Epithelial cell of prostate (primary cell): Measurements from ENCODE around the gene OS9.
"Not testable (repeated sequence)": the region's sequence is repeated elsewhere in the genome, so short reads cannot be mapped to it uniquely, and the experiment has no call there.

Experiments
- DNase-seq: peaks from one replicate; pipeline ENCODE4 v3.0.0-alpha.2; 2011; ENCODE audit warnings: low read depth, low spot score
- H3K27ac ChIP-seq: fragments of 450-650 bp; 2 replicates; pipeline ENCODE4 v1.5.1; 2017; ENCODE audit warnings: mild to moderate bottlenecking

Gene OS9

GRCh38 chr12:57721846-57722608 lies 28.1 kb downstream of the OS9 start:
- not testable (repeated sequence) for DNase-seq

DNA sequence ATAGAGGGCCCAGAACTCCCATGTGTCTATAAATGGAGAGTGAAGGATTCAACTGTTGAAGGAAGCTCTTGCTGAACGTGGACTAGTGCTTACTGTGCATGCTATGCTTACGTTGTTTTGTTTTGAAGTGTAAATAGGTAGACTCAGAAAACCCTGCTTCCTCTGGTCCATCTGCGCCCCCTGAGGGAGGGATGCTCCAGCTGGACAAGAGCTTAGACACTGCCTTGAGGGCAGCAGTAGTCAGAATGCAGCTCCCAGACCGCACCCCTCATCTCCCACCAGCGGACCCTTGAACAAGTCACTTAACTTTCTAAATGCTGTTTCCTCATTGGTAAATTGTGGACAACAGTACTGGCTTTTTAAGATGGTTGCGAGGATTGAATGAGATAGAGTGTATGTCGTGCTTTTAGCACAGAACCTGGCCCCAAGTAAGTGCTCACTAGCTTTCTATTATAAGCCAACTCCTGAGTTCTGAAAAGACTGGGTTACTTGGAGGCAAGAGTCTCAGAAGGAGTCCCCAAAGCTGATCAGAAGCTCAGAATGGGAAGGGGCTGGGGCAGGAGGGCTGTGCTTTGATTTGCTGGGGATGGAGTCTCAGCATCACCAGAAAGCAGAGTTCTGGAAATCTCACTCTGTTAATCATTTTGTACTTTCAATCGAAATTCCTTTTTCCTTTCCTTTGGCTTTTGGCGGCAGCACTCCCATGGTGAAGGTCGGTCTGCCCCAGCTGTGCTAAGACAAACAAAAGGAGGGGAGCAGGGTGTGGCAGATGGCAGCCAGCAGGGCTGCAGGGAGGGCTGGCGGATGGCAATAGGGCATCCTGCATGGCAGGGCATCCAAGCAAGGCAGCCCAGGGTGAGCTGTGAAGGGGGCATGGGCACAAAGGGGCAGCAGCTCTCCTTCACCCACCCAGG lies 29.0 kb downstream of the OS9 start:
- H3K27ac ChIP-seq, result no peak overlapping the region
- no peak for DNase-seq

More at GRCh38 chr12:57721846-57722608, 28.1 kb downstream of the OS9 start:
- H3K27ac ChIP-seq, result not testable (repeated sequence)

DNA sequence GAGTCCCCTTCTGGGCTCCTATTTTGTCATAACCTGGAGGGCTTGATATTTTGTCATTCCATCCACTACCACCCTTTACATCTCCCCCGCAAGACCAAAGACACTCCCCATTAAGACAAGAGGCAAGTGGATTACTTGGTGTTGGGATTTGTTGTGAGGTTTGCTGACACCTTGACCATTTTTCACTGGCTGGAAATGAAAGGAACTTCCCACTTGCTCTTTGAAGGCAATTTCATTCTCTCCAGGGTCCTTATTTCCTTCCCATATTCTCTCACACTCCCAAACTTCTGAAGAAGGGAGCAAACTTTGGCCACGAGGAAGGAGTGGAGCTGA lies 29.7 kb downstream of the OS9 start:
- DNase-seq, result no peak
- H3K27ac ChIP-seq, result no peak overlapping the region

GRCh38 chr12:57724003-57724935 lies 30.3 kb downstream of the OS9 start:
- no peak for DNase-seq
- H3K27ac ChIP-seq, result no peak overlapping the region

DNA sequence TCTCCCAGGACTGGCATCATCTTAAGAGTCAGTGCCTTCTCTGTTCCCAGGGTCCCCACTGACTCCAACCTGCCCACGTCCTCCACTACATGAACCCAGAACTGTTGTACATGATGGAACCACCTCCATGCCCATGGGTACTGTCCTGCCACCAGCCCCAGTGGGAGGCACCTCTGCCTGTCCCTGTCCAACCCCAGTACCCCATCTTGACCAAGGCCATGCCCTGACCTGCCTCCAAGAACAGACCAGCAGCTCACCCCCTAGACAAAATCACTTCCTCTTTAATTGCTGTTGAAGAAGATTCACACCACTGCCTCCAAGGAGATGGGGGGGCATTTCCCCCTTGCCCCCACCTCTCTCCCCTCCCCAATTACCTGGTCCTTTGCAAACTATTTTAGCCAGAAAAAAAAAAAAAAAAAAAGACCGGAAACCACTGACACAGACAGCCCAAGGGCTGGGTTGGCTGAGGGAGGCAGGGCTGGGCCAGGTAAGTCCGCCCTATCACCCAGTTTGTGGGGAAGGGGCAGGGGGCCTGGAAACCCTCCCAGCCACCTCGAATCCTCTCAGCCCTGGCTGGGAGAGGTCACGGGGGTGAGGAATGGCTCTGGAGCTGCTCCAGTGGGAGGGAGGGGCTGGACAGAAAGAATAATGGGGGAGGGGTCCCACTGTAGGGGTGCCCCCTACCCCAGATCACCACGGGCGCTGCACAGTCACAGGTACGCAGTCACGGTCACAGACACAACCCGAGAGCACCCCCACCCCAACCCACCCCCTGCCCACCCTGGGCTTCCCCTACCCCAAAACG lies 31.2 kb downstream of the OS9 start:
- no peak for DNase-seq
- no peak overlapping the region for H3K27ac ChIP-seq

GRCh38 chr12:57725851-57726150 lies 31.9 kb downstream of the OS9 start:
- no peak for DNase-seq
- H3K27ac ChIP-seq, result no peak overlapping the region

DNA sequence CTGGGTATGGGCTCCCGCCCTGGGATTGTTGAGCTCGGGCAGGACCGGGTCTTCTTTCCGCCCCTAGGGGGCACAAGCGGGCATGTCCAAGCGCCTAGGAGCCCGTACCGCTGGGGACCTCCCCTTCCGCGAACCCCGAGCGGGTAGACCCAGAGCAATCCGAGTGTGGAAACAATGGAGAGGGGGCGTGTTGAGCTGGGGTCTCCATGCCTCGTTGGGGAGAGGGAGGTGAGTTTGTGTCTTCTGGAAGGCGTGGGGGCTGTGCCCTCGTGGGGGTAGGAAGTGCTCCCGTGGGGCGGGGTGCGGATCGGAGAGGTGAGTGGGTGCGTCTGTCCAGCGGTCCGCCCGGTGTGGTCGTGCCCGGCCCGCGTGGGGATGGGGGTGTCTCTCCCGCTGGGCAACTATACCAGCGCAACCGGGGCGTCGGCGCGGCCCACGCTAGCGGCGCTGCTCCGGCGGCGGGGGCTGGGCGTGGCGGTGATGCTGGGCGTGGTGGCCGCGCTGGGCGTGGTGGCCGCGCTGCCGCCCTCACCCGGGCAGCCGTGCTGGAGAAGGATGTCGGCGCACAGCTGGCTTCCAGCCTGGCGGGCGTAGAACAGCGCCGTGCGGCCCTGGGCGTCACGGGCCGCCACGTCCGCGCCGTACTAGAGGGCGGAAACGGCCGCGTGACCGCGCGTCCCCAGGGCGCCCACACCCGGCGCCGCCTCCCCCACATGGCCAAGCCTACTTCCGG lies 32.4 kb downstream of the OS9 start:
- DNase-seq, result no peak
- H3K27ac ChIP-seq, result peak overlapping the region; percentile 27

DNA sequence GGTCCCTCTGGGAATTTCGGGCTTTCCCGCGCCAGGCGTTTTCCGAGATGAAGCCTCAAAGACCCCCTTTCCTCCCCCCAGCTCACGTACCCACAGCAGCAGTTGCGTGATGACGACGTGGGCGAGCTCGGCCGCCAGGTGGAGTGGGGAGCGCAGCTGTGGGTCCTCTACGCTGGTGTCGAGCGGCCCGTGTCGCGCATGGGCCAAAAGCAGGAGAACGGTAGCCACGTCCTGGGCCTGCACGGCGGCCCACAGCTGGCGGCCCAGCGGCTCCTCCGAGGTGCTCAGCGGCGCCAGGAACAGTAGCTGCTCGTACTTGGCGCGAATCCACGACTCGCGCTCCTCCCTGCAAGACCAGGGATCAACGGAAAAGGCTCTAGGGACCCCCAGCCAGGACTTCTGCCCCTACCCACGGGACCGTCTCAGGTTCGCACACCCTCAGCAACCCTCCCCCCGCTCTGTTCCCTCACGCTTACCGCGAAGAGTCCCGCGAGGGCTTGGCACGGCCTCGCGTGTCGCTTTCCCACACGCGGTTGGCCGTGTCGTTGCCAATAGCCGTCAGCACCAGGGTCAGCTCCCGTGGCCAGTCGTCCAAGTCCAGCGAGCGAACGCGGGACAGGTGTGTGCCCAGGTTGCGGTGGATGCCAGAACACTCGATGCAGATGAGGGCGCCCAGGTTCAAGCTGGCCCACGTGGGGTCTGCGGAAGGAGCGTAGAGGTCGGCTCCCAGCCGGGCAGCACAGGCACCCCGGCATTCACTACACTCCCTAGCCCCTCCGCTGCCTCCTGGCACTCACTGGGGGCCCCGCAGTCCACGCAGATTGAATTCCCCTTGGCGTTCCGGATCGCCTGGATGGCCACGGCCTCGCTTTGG lies 33.2 kb downstream of the OS9 start:
- no peak for DNase-seq
- peak overlapping the region; percentile 27 for H3K27ac ChIP-seq

GRCh38 chr12:57727758-57728395 lies 33.9 kb downstream of the OS9 start:
- no peak for DNase-seq
- no peak overlapping the region for H3K27ac ChIP-seq

GRCh38 chr12:57729321-57729844 lies 35.5 kb downstream of the OS9 start:
- no peak overlapping the region for H3K27ac ChIP-seq
- no peak for DNase-seq

DNA sequence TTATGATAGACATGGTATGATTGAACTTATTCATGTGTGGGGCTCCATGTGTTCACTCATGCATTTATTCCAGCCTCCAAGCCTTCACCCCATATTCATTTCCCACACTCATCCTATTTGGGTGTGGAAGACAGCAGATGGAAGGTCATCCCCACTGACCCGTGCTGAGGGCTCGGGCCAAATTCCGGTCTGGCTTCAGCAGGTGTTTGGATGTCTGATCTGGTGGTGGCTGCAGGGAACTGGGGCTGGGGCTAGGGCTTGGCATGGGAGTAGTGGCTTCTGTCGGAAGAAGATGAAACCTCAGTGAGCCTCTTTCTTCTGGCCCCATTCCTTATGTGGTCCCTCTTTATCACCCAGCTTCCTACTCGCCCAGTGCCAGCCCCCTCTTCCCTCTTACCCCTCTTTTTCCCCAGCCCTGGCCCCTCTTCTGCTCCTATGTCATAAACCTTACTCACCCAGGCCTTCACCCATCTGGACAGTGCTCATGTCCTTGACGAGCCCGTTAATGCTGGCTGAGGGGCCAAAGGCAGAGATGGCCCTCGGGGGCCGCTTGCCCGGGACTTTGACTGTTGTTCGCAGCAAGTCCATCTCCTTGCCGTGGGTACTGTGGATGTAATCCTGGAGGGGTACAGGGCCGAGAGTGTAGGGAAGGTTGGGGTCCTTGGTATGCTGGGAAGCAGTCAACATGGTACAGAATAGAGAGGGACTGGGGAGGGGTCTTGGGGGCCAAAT lies 36.6 kb downstream of the OS9 start:
- H3K27ac ChIP-seq, result no peak overlapping the region
- DNase-seq, result no peak

- no peak for DNase-seq
- no peak overlapping the region for H3K27ac ChIP-seq
Measured at GRCh38 chr12:57731411-57732080, 37.6 kb downstream of the OS9 start.

GRCh38 chr12:57732270-57732669 lies 38.3 kb downstream of the OS9 start:
- no peak for DNase-seq
- no peak overlapping the region for H3K27ac ChIP-seq

DNA sequence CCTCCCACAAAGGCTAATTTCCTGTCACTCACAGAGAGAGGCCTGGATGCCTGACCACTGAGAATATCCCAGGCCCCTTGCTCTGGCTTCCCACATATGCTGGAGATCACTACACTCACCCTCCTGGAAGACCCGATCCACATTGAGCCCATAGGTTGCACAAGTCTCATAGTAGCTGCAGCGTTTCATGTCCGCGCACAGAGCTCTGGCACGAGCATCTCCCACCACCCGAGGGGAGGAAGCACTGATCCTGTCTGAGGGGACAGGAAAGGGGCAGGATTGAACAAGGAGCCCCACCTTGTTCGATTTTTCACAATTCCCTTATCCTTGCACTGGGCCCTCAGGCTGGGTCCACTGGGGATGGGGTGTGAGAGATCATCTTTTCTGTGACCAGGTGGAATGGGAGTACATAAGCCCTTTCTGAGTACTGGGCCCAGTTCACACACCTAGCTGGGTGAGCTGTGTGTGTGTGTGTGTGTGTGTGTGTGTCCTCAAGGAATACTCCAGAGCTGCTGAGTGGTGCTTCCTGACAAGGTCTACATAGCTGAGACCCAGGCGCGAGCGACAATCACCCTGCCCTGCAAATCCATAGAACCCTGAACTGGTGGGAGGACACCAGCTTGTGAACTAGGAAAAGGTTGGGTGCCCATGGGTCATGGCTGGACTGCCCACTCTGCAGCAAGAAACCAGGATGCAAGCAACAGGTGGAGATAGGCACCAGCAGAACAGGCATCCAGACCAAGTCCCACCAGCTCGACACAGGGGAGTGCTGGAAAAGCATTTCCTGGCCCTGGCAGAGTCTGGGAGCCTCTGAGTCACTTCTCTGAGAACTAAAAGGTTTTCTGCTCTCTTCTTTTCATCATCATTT lies 39.0 kb downstream of the OS9 start:
- H3K27ac ChIP-seq, result no peak overlapping the region
- DNase-seq, result no peak

- no peak for DNase-seq
- H3K27ac ChIP-seq, result no peak overlapping the region
Measured at GRCh38 chr12:57733928-57734327, 40.0 kb downstream of the OS9 start.
